Vagina (tissue), 2 donors: ENCODE measurements around the gene COL8A2. TPM values are rescaled to one million over a fixed set of nuclear protein-coding genes. Genes with fewer than 3 reads are reported as not detected.

Experiments used
- DNase-seq, 2 donors: peaks; one replicate each; pipeline ENCODE4 v3.0.0-alpha.2; 2017; ENCODE audit errors: extremely low spot score in 2 of 2
- H3K27ac ChIP-seq: fragments of 200-600 bp; sonication (generic); one replicate; pipeline ENCODE4 v1.5.1; 2019
- H3K27me3 ChIP-seq: fragments of 200-600 bp; sonication (generic); one replicate; pipeline ENCODE4 v1.5.1; 2019
- H3K36me3 ChIP-seq, 2 donors: fragments of 200-600 bp; sonication (generic); one replicate each; pipeline ENCODE4 v1.5.1; 2017 to 2019
- H3K4me1 ChIP-seq: fragments of 200-600 bp; sonication (generic); one replicate; pipeline ENCODE4 v1.5.1; 2019
- H3K4me3 ChIP-seq, 2 donors: fragments of 200-600 bp; sonication (generic); 1 replicate in 1 of 2; 2 replicates in 1 of 2; pipeline ENCODE4 v1.5.1; 2016 to 2019
- H3K9me3 ChIP-seq: fragments of 200-600 bp; sonication (generic); one replicate; pipeline ENCODE4 v1.5.1; 2019
- POLR2A ChIP-seq, 2 donors: fragments of 450-650 bp; IDR thresholded peaks; one replicate each; pipeline ENCODE4 v1.6.1; 2017; ENCODE audit warnings: antibody characterized with exemption in 2 of 2, mild to moderate bottlenecking in 2 of 2, moderate library complexity in 2 of 2
- POLR2AphosphoS5 ChIP-seq, 2 donors: sonication (generic); formaldehyde crosslinking; IDR thresholded peaks; one replicate each; pipeline ENCODE4 v1.9.0; 2017; ENCODE audit warnings: antibody characterized with exemption in 2 of 2, mild to moderate bottlenecking in 2 of 2, low read depth in 1 of 2; ENCODE audit not compliant: insufficient read depth in 1 of 2
- intact Hi-C: fragments of 100-400 bp; cut with DNase I; formaldehyde crosslinking; loops from one replicate; pipeline ENCODE4 v1.15.1; 2023
- total RNA-seq: library from RNA; depleted of rRNA; stranded (reverse); fragments of >200 nt; gene quantifications from one replicate; pipeline ENCODE4 v1.2.3, GENCODE V29; 2016
- TF ChIP-seq, protein P1 (sequence below), 3 experiments: fragments of 450-650 bp in 2 of 3; fragments of 200-600 bp in 1 of 3; sonication (generic) in 1 of 3; IDR thresholded peaks; one replicate each; pipeline ENCODE4 v1.5.1; 2017 to 2019; ENCODE audit warnings: antibody characterized with exemption in 3 of 3, mild to moderate bottlenecking in 2 of 3, moderate library complexity in 2 of 3

Gene COL8A2
- total RNA-seq, 1 donor from 2014 or later, result 6.4 TPM

- H3K27ac ChIP-seq, result no peak overlapping the region
- DNase-seq, result no peak
- intact Hi-C loops, result loop anchor here (5.0 kb wide), 2 partner anchors 36 to 196 kb away; no protein-coding TSS in a partner anchor
- TF ChIP-seq, protein P1, sequence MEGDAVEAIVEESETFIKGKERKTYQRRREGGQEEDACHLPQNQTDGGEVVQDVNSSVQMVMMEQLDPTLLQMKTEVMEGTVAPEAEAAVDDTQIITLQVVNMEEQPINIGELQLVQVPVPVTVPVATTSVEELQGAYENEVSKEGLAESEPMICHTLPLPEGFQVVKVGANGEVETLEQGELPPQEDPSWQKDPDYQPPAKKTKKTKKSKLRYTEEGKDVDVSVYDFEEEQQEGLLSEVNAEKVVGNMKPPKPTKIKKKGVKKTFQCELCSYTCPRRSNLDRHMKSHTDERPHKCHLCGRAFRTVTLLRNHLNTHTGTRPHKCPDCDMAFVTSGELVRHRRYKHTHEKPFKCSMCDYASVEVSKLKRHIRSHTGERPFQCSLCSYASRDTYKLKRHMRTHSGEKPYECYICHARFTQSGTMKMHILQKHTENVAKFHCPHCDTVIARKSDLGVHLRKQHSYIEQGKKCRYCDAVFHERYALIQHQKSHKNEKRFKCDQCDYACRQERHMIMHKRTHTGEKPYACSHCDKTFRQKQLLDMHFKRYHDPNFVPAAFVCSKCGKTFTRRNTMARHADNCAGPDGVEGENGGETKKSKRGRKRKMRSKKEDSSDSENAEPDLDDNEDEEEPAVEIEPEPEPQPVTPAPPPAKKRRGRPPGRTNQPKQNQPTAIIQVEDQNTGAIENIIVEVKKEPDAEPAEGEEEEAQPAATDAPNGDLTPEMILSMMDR (IDR thresholded peaks at IDR 0.05), result no peak
- peaks cover 9% of the 10 kb centered on the region for H3K4me1 ChIP-seq
- H3K4me3 ChIP-seq, result no peak overlapping the region
- no peaks in the 10 kb centered on the region for H3K9me3 ChIP-seq
- no peaks in the 10 kb centered on the region for H3K27me3 ChIP-seq
- H3K36me3 ChIP-seq, result peaks cover 0 to 38% of the 10 kb centered on the region in 2 donors
These were observed 28.3 kb downstream of the COL8A2 start for GRCh38 chr1:36096500-36097432.

GRCh38 chr1:36095760-36096405 is 29.1 kb downstream of the COL8A2 start:
- Histone ChIP-seq H3K27ac (no peak overlapping the region), H3K4me1 (peaks cover 12% of the 10 kb centered on the region), H3K4me3 (no peak overlapping the region), H3K36me3 (peaks cover 0 to 44% of the 10 kb centered on the region in 2 donors), H3K9me3 (no peaks in the 10 kb centered on the region), H3K27me3 (no peaks in the 10 kb centered on the region)
- DNase-seq, result no peak
- intact Hi-C loops, result loop anchor here (5.0 kb wide), 2 partner anchors 36 to 196 kb away; no protein-coding TSS in a partner anchor
- TF ChIP-seq POLR2AphosphoS5 (IDR thresholded peaks at IDR 0.05; ENCODE audit: insufficient read depth in 1 of 2, low read depth in 1 of 2), result no peak
- TF ChIP-seq POLR2A (IDR thresholded peaks at IDR 0.05), result no peak

- DNase-seq, result no peak
- Histone ChIP-seq H3K4me1 (peaks cover 16% of the 10 kb centered on the region), H3K27me3 (no peaks in the 10 kb centered on the region), H3K9me3 (no peaks in the 10 kb centered on the region), H3K36me3 (peaks cover 0 to 44% of the 10 kb centered on the region in 2 donors), H3K27ac (peak overlapping the region; percentile 21), H3K4me3 (no peak overlapping the region)
- intact Hi-C loops, result loop anchor here (5.0 kb wide), 2 partner anchors 38 to 198 kb away; no protein-coding TSS in a partner anchor
- TF ChIP-seq POLR2AphosphoS5 (IDR thresholded peaks at IDR 0.05; ENCODE audit: insufficient read depth in 1 of 2, low read depth in 1 of 2) (no peak), POLR2A (IDR thresholded peaks at IDR 0.05) (no peak)
- TF ChIP-seq, protein P1 (IDR thresholded peaks at IDR 0.05), result no peak
These were observed 30.4 kb downstream of the COL8A2 start for GRCh38 chr1:36094621-36095061.

DNA sequence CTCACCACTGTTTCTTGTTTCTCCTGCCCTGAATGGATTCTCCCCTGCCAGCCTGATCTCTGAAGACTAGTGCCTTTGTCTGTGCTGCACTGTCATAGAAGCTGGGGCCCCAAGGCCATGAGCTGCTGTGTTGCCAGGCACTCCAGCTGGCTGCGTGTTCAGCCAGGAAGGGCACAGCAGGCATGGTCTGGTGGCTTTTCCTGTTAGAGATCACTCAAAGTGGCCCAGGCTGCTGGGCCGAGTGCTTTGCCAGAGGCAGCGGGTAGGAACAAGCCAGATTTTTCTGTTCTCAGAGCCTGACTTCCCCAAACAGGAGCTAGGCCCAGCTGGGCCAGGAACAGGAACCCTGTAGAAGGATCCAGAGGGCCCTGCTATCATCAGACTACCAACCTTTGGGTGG is 31.1 kb downstream of the COL8A2 start:
- Histone ChIP-seq H3K4me1 (peaks cover 20% of the 10 kb centered on the region), H3K27me3 (no peaks in the 10 kb centered on the region), H3K4me3 (no peak overlapping the region), H3K36me3 (peaks cover 0 to 44% of the 10 kb centered on the region in 2 donors), H3K27ac (no peak overlapping the region), H3K9me3 (no peaks in the 10 kb centered on the region)
- intact Hi-C loops, result no loop called here
- TF ChIP-seq POLR2A (IDR thresholded peaks at IDR 0.05) (no peak), POLR2AphosphoS5 (IDR thresholded peaks at IDR 0.05; ENCODE audit: insufficient read depth in 1 of 2, low read depth in 1 of 2) (no peak)
- TF ChIP-seq, protein P1 (IDR thresholded peaks at IDR 0.05), result no peak
- no peak for DNase-seq

- H3K27ac ChIP-seq, result no peak overlapping the region
- DNase-seq, result no peak
- H3K36me3 ChIP-seq, result peaks cover 0 to 44% of the 10 kb centered on the region in 2 donors
- no peaks in the 10 kb centered on the region for H3K9me3 ChIP-seq
- peaks cover 23% of the 10 kb centered on the region for H3K4me1 ChIP-seq
- TF ChIP-seq POLR2AphosphoS5 (IDR thresholded peaks at IDR 0.05; ENCODE audit: insufficient read depth in 1 of 2, low read depth in 1 of 2), result no peak
- TF ChIP-seq POLR2A (IDR thresholded peaks at IDR 0.05), result no peak
- TF ChIP-seq, protein P1 (IDR thresholded peaks at IDR 0.05), result no peak
- intact Hi-C loops, result no loop called here
- H3K27me3 ChIP-seq, result no peaks in the 10 kb centered on the region
- no peak overlapping the region for H3K4me3 ChIP-seq
These were observed 31.8 kb downstream of the COL8A2 start for GRCh38 chr1:36093226-36093625.
